ENCODE data around the gene CYLD.

Gene CYLD

DNA sequence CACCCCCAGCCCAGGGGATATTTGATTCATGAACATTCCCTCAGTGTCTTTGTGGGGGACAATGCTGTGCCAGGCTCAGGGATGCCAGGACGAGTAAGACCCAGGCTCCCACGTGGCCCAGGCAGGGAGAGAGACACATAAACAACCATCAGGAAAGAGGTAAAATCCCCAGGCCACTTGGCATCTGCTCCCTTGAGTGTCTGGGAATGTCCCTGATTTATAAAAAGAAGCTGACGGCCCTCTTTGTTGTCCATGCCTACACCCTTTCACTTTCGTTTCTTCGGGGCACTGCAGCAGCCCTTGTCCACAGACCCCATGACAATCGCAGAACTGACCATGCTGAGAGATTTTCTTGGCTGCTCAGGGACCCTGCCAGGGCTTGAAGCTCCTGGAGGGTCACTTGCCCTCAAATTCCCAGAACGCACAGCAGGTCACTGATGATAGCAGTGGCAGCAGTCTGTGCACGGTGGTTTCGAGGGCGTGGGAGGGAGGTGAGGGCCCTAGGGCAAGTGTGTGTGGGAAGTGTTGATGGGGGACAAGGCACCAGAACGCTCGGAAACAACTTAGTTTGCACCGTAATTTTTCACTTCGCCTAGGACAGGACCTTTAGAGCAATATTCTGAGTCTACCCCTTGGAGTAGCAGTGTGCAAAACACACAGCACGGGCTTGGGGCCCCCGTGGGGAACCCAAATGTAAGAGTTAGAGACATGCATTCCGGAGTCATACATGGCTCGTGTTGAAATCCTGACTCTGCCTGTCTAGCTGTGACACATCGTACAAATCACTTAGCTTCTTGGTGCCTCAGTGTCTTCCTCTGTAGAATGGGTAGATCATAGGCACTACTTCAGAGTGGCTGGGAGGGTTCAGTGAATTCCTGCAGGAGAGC, 43.8 kb upstream of the CYLD start:
- Histone ChIP-seq H2AK5ac (ENCODE audit: low read length, severe bottlenecking) (no peak overlapping the region), H3K4me3 (ENCODE audit: insufficient read depth in 1 of 2, low read depth in 1 of 2, low read length in 2 of 2) (peak overlapping the region in 1 of 2 experiments; percentile 70), H3K79me1 (replicated peaks; ENCODE audit: low read length, poor library complexity, severe bottlenecking) (no peaks in the 10 kb centered on the region), H4K8ac (ENCODE audit: low read length) (no peak overlapping the region), H2BK12ac (ENCODE audit: low read length in 2 of 2) (no peak overlapping the region), H2BK15ac (ENCODE audit: low read depth, poor library complexity, severe bottlenecking) (no peak overlapping the region), H3K27me3 (ENCODE audit: control insufficient read depth in 1 of 2, insufficient read depth in 1 of 2, low read length in 2 of 2) (peaks cover 15 to 18% of the 10 kb centered on the region in 2 experiments), H2BK5ac (ENCODE audit: low read depth, low read length, poor library complexity, severe bottlenecking) (no peak overlapping the region), H3K14ac (ENCODE audit: low read length in 2 of 2) (no peak overlapping the region), H3K4me1 (ENCODE audit: control insufficient read depth, insufficient read depth, low read depth, low read length) (peaks cover 12% of the 10 kb centered on the region), H3K4me2 (ENCODE audit: low read length, poor library complexity, severe bottlenecking) (no peak overlapping the region), H3K18ac (ENCODE audit: low read depth in 1 of 2, low read length in 2 of 2) (no peak overlapping the region), H4K91ac (ENCODE audit: low read length) (no peak overlapping the region), H3K4ac (ENCODE audit: low read depth in 1 of 2, low read length in 2 of 2) (no peak overlapping the region), H3K36me3 (ENCODE audit: control insufficient read depth in 1 of 2, insufficient read depth in 2 of 2, low read depth in 1 of 2, low read length in 2 of 2) (no peaks in the 10 kb centered on the region), H2BK120ac (ENCODE audit: low read depth, low read length) (no peak overlapping the region), H3K9me3 (ENCODE audit: control insufficient read depth, low read length) (no peaks in the 10 kb centered on the region), H3K23ac (ENCODE audit: low read length in 2 of 2) (no peak overlapping the region), H2AFZ (ENCODE audit: low read depth, low read length) (no peak overlapping the region), H3K9ac (ENCODE audit: low read length) (peak overlapping the region; percentile 79), H3K27ac (ENCODE audit: low read length, poor library complexity, severe bottlenecking) (no peak overlapping the region)
- DNase-seq = peak; percentile 61
- 76% methylated on average over 19 of the region's 19 CpGs for WGBS

DNA sequence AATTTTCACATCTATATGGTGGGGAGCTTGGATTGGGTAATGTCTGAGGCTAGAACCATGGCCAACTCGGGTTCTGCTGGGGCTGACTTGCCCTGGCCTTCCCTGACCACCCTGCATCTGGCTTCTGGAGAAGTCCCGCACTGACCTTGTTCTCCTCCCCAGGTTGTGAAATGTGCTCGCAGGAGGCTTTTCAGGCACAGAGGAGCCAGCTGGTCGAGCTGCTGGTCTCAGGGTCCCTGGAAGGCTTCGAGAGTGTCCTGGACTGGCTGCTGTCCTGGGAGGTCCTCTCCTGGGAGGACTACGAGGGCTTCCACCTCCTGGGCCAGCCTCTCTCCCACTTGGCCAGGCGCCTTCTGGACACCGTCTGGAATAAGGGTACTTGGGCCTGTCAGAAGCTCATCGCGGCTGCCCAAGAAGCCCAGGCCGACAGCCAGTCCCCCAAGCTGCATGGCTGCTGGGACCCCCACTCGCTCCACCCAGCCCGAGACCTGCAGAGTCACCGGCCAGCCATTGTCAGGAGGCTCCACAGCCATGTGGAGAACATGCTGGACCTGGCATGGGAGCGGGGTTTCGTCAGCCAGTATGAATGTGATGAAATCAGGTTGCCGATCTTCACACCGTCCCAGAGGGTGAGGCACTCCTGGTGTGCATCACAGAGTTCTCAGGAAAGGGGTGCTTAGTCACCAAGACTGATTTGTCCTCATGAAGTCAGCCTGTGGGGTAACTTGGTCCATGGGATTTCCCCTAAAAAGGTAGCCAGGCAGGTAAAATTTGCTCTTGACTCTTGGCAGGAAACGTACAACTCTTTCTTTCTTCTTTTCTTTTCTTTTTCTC, 42.3 kb upstream of the CYLD start:
- H4K8ac ChIP-seq (ENCODE audit: low read length) = no peak overlapping the region
- H2BK12ac ChIP-seq (ENCODE audit: low read length in 2 of 2) = no peak overlapping the region

DNA sequence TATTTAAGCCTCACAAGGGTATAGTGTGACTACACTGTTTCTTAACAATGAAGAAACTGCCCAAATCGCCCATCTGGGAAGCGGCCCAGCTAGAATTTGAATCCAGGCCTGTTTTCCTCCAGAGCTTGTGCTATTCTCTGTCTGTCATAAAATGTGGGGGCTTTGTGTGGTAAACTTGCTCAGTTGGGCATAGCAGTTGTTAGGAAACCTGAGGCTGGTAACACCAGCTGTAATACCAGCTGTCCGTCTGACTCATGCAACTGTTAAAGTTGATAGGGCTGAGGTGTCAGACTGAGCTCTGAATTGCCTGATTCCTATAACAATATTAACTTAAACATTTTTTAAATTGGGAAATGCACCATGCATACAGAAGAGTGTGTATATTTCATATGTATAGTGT, 39.2 kb upstream of the CYLD start:
- Histone ChIP-seq H2BK12ac (ENCODE audit: low read length in 2 of 2) (no peak overlapping the region), H3K27me3 (ENCODE audit: control insufficient read depth in 1 of 2, insufficient read depth in 1 of 2, low read length in 2 of 2) (no peaks in the 10 kb centered on the region), H3K14ac (ENCODE audit: low read length in 2 of 2) (no peak overlapping the region), H2BK120ac (ENCODE audit: low read depth, low read length) (no peak overlapping the region), H2BK5ac (ENCODE audit: low read depth, low read length, poor library complexity, severe bottlenecking) (no peak overlapping the region), H3K4ac (ENCODE audit: low read depth in 1 of 2, low read length in 2 of 2) (no peak overlapping the region), H3K36me3 (ENCODE audit: control insufficient read depth in 1 of 2, insufficient read depth in 2 of 2, low read depth in 1 of 2, low read length in 2 of 2) (no peaks in the 10 kb centered on the region), H3K4me2 (ENCODE audit: low read length, poor library complexity, severe bottlenecking) (no peak overlapping the region), H4K91ac (ENCODE audit: low read length) (no peak overlapping the region), H2AK5ac (ENCODE audit: low read length, severe bottlenecking) (no peak overlapping the region), H3K4me1 (ENCODE audit: control insufficient read depth, insufficient read depth, low read depth, low read length) (peaks cover 3% of the 10 kb centered on the region), H2BK15ac (ENCODE audit: low read depth, poor library complexity, severe bottlenecking) (no peak overlapping the region), H3K79me1 (replicated peaks; ENCODE audit: low read length, poor library complexity, severe bottlenecking) (no peaks in the 10 kb centered on the region), H4K8ac (ENCODE audit: low read length) (no peak overlapping the region), H3K23ac (ENCODE audit: low read length in 2 of 2) (no peak overlapping the region), H3K9me3 (ENCODE audit: control insufficient read depth, low read length) (peaks cover 21% of the 10 kb centered on the region), H3K18ac (ENCODE audit: low read depth in 1 of 2, low read length in 2 of 2) (no peak overlapping the region), H3K9ac (ENCODE audit: low read length) (no peak overlapping the region), H3K4me3 (ENCODE audit: insufficient read depth in 1 of 2, low read depth in 1 of 2, low read length in 2 of 2) (no peak overlapping the region), H2AFZ (ENCODE audit: low read depth, low read length) (no peak overlapping the region), H3K27ac (ENCODE audit: low read length, poor library complexity, severe bottlenecking) (no peak overlapping the region)
- 90% methylated on average over 2 of the region's 3 CpGs for WGBS
- no peak for DNase-seq

More for the DNA sequence above, 42.3 kb upstream of the CYLD start:
- H2BK15ac ChIP-seq (ENCODE audit: low read depth, poor library complexity, severe bottlenecking) = no peak overlapping the region
- no peak overlapping the region for H2BK5ac ChIP-seq (ENCODE audit: low read depth, low read length, poor library complexity, severe bottlenecking)
- DNase-seq = peak; percentile 1
- no peaks in the 10 kb centered on the region for H3K79me1 ChIP-seq (replicated peaks; ENCODE audit: low read length, poor library complexity, severe bottlenecking)
- H3K9me3 ChIP-seq (ENCODE audit: control insufficient read depth, low read length) = peaks cover 10% of the 10 kb centered on the region
- H3K4me2 ChIP-seq (ENCODE audit: low read length, poor library complexity, severe bottlenecking) = no peak overlapping the region
- H2AK5ac ChIP-seq (ENCODE audit: low read length, severe bottlenecking) = no peak overlapping the region
- H4K91ac ChIP-seq (ENCODE audit: low read length) = no peak overlapping the region
- H3K4ac ChIP-seq (ENCODE audit: low read depth in 1 of 2, low read length in 2 of 2) = no peak overlapping the region
- H3K4me1 ChIP-seq (ENCODE audit: control insufficient read depth, insufficient read depth, low read depth, low read length) = peaks cover 7% of the 10 kb centered on the region
- no peak overlapping the region for H2BK120ac ChIP-seq (ENCODE audit: low read depth, low read length)
- peaks cover 4 to 6% of the 10 kb centered on the region in 2 experiments for H3K27me3 ChIP-seq (ENCODE audit: control insufficient read depth in 1 of 2, insufficient read depth in 1 of 2, low read length in 2 of 2)
- no peaks in the 10 kb centered on the region for H3K36me3 ChIP-seq (ENCODE audit: control insufficient read depth in 1 of 2, insufficient read depth in 2 of 2, low read depth in 1 of 2, low read length in 2 of 2)
- whole genome bisulfite sequencing = 73% methylated on average over 19 of the region's 19 CpGs
- no peak overlapping the region for H3K4me3 ChIP-seq (ENCODE audit: insufficient read depth in 1 of 2, low read depth in 1 of 2, low read length in 2 of 2)
- no peak overlapping the region for H3K9ac ChIP-seq (ENCODE audit: low read length)
- no peak overlapping the region for H3K18ac ChIP-seq (ENCODE audit: low read depth in 1 of 2, low read length in 2 of 2)
- H3K23ac ChIP-seq (ENCODE audit: low read length in 2 of 2) = no peak overlapping the region
- H3K27ac ChIP-seq (ENCODE audit: low read length, poor library complexity, severe bottlenecking) = no peak overlapping the region
- H3K14ac ChIP-seq (ENCODE audit: low read length in 2 of 2) = no peak overlapping the region
- H2AFZ ChIP-seq (ENCODE audit: low read depth, low read length) = no peak overlapping the region

DNA sequence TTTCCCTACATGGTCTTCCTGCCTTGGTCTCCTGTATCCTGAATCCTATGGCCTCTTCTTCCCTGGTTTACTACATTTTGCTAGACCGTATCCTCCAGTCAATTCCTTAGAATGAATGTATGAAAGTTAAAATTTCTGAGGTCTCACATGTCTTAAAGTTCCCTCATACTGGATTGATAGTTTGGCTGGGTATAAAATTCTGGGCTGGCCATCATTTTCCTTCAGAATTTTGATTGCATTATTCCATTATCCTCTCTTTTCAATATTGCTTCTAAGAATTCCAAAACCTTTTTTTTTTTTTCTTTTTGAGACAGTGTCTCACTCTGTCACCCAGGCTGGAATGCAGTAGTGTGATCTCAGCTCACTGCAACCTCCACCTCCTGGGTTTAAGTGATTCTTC, 37.6 kb upstream of the CYLD start:
- Histone ChIP-seq H3K36me3 (ENCODE audit: control insufficient read depth in 1 of 2, insufficient read depth in 2 of 2, low read depth in 1 of 2, low read length in 2 of 2) (no peaks in the 10 kb centered on the region), H3K9ac (ENCODE audit: low read length) (no peak overlapping the region), H2BK12ac (ENCODE audit: low read length in 2 of 2) (no peak overlapping the region), H4K8ac (ENCODE audit: low read length) (no peak overlapping the region), H2AK5ac (ENCODE audit: low read length, severe bottlenecking) (no peak overlapping the region), H2BK120ac (ENCODE audit: low read depth, low read length) (no peak overlapping the region), H3K4ac (ENCODE audit: low read depth in 1 of 2, low read length in 2 of 2) (no peak overlapping the region), H3K4me2 (ENCODE audit: low read length, poor library complexity, severe bottlenecking) (no peak overlapping the region), H4K91ac (ENCODE audit: low read length) (no peak overlapping the region), H3K27me3 (ENCODE audit: control insufficient read depth in 1 of 2, insufficient read depth in 1 of 2, low read length in 2 of 2) (no peaks in the 10 kb centered on the region), H3K79me1 (replicated peaks; ENCODE audit: low read length, poor library complexity, severe bottlenecking) (no peaks in the 10 kb centered on the region), H3K4me1 (ENCODE audit: control insufficient read depth, insufficient read depth, low read depth, low read length) (no peaks in the 10 kb centered on the region), H3K18ac (ENCODE audit: low read depth in 1 of 2, low read length in 2 of 2) (no peak overlapping the region), H3K9me3 (ENCODE audit: control insufficient read depth, low read length) (peaks cover 21% of the 10 kb centered on the region), H3K14ac (ENCODE audit: low read length in 2 of 2) (no peak overlapping the region), H3K23ac (ENCODE audit: low read length in 2 of 2) (no peak overlapping the region), H2BK15ac (ENCODE audit: low read depth, poor library complexity, severe bottlenecking) (no peak overlapping the region), H2AFZ (ENCODE audit: low read depth, low read length) (no peak overlapping the region), H3K27ac (ENCODE audit: low read length, poor library complexity, severe bottlenecking) (no peak overlapping the region), H3K4me3 (ENCODE audit: insufficient read depth in 1 of 2, low read depth in 1 of 2, low read length in 2 of 2) (peak overlapping the region in 1 of 2 experiments; percentile 18), H2BK5ac (ENCODE audit: low read depth, low read length, poor library complexity, severe bottlenecking) (no peak overlapping the region)
- DNase-seq = no peak
- no CpG with 5 or more reads among the region's 1 CpG for WGBS
